KOPT-K1 (cell line): ENCODE measurements around the gene SEZ6.

Experiments
- H3K27ac ChIP-seq: fragments of 200-600 bp; sonication (generic); 2 replicates; pipeline ENCODE4 v1.5.1; 2016; ENCODE audit warnings: antibody characterized with exemption, mild to moderate bottlenecking, low read depth, low read length; ENCODE audit not compliant: poor library complexity, severe bottlenecking
- H3K36me3 ChIP-seq: fragments of 200-600 bp; sonication (generic); 2 replicates; pipeline ENCODE4 v1.5.1; 2017; ENCODE audit warnings: antibody characterized with exemption, mild to moderate bottlenecking, low read length, moderate library complexity; ENCODE audit not compliant: insufficient read depth
- H3K9me3 ChIP-seq: fragments of 200-600 bp; sonication (generic); 2 replicates; pipeline ENCODE4 v1.5.1; 2017; ENCODE audit warnings: antibody characterized with exemption, low read length, mild to moderate bottlenecking; ENCODE audit not compliant: insufficient read depth, poor library complexity, severe bottlenecking

The SEZ6 gene

DNA sequence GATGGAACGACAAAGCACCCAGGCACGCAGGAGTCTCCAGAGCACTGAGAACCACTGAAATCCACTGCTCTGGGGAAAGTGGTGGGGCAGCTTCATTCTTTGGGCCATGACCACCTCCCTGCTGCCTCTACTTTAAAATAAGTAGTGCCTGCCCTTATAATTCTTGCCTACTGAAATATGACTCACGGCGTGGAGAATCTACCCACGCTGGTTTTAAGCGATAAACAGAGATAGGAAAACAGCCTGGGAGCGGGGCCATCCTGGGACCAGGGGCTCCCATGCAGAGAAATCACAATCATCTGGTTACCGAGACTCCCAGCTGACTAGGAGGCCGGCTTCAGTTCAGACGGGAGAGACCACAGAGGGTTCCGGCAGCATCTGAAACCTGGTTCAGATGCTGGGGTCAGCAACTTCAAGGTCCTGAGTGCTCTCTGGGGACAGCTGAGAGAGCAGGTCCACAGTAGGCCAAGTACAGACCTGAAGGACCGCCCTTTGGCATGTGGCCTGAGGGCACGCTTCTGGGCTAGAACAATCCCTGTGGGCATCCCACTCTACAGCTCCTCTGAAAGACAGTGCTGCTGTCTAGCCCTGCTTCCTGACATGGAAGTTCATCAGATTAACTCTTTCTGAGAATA lies 94.3 kb downstream of the SEZ6 start:
- Histone ChIP-seq H3K27ac (no peak overlapping the region), H3K36me3 (peaks cover 100% of the 10 kb centered on the region), H3K9me3 (no peaks in the 10 kb centered on the region)

DNA sequence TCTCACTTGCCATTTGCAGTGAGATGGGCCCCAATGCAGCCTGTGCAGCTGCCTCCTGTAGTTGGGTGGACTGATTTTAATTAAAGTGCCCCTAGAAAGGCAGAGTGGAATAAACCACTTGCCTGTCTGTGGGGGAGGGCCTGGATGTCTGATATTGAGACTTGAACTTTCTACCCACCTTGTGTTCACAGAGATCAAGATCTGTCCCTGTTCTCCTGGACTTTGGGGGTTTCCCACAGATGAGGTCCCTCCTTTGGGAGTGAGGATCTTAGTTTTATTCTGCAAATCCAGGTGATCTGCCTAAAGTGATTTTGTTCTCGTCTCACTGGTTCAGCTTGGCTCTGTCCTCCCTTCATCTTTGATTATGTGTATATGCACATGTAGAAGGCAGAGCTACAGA lies 95.3 kb downstream of the SEZ6 start:
- Histone ChIP-seq H3K36me3 (peaks cover 99% of the 10 kb centered on the region), H3K27ac (no peak overlapping the region), H3K9me3 (no peaks in the 10 kb centered on the region)

DNA sequence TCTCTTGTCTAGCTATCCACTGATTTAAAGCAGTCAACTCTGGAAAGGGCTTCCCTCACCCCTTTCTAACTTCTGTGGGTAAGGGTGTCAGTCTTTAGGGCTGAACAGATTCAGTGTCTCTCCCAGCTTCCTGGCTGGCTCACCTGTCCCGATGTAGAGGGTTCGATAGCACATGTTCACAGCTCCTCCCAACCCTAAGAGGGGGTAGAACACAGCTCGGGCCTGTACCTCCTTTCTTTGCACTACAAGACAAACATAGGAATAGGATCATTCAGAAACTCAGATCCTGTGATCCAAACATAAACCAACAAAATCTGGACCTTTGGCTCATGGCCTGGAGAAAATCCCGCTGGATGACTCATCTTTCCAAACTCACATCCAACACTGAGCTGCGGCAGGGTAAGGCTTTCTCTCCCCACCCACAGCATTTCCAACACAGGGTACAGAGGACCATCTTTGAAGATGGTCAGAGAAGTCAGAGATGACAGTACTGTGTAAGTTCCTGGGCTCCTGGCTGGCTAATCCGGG lies 97.1 kb downstream of the SEZ6 start:
- no peak overlapping the region for H3K27ac ChIP-seq
- no peaks in the 10 kb centered on the region for H3K9me3 ChIP-seq
- H3K36me3 ChIP-seq = peaks cover 85% of the 10 kb centered on the region

DNA sequence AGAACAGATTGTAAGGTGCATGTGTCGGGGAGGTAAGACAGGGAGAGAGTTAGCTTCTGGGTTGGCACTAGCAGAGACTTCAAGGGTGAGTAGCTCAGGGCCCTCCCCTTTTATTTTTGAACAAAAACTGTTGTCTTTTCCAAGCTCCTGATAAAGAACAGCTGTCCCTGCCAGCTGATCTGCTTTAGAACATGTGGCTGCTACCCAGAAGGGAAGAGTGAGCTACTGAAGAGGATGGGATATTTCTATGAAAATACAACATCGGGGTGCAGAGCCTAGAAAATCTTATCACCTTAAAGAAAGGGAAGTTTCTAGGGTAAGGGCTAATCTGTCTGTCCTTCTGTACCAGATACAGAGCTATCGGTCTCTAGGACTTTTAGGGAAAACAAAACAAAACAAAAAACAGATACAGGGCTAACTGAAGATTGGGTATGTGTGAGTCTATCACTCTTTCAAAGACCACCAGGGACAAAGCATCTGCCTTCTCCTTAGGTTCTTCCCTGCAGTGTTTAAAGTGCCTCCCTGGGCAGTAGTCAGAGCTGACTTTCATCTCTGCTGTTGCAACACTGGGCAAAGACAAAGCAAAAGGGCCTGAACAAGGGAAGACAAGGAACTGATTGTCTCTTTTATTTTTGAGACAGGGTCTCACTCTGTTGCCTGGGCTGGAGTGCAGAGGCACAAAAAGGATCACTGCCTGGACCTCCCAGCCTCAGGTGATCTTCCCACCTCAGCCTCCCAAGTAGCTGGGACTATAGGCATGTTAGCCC lies 97.9 kb downstream of the SEZ6 start:
- H3K9me3 ChIP-seq = no peaks in the 10 kb centered on the region
- H3K27ac ChIP-seq = no peak overlapping the region
- H3K36me3 ChIP-seq = peaks cover 77% of the 10 kb centered on the region

DNA sequence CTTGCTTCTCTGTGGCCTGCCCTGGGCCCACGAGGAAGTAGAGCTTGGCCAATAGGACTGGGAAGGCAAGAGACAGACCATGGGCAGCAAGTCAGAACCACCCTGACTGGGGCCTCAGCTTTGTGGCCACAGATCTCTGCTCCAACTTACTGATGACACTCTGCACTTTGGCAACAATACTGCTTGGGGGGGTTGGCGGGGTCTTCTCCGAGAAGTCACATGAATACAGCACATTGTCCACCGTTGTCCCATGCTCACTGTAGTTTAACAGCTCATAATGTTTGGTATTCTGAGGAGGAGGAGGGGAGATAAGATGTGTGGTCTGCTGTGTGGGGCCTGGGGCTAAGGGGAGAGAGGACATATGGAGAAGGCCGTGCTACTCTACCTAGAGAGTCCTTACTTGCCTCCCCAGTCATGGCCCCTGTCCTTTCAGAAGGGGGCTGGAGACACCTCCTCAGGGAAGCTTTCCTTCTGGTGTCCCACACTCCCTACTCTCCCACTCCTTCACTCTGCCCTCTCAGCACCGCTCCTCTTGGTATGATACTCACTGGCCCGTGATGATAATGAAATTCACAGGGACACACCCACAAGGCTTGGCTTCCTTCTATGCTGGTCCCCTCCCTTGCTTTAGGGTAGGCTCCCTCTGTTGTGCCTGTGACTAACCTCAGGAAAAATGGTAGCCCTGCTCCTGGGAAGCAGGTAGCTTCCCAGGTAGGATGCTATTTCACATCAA lies 99.0 kb downstream of the SEZ6 start:
- no peak overlapping the region for H3K27ac ChIP-seq
- peaks cover 67% of the 10 kb centered on the region for H3K36me3 ChIP-seq
- no peaks in the 10 kb centered on the region for H3K9me3 ChIP-seq

DNA sequence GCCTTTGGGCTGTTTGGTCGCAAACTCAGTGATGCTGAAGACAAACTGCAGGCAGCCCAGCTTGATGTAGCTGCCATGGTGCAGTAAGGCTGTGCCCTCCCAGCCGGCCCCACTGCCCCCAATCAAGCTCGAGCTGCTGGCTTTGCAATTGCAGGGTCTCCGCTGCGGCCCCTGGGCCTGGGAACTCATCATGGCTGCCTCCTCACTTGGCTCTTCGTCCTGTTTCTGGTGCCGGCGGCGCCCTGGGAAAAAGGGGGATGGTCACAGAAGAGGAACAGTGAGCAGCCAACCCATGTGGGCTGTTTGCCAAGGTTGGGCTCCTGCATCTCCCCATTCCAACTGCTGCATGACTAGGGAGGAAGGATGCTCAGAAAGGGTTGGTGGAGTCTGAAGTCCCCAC lies 99.6 kb downstream of the SEZ6 start:
- Histone ChIP-seq H3K9me3 (no peaks in the 10 kb centered on the region), H3K27ac (no peak overlapping the region), H3K36me3 (peaks cover 61% of the 10 kb centered on the region)
